OCI-LY3 (cell line): Measurements from ENCODE around the gene TMEM229A.

Experiments used
- EZH2phosphoT487 ChIP-seq: fragments of 200-600 bp; shearing (Covaris generic); IDR thresholded peaks from 2 replicates; pipeline ENCODE4 v1.6.1; 2018; ENCODE audit warnings: antibody characterized with exemption, mixed run types, low read depth
- TF ChIP-seq, protein P1 (sequence below): fragments of 200-600, 300-600 bp; sonication (generic); IDR thresholded peaks from 2 replicates; pipeline ENCODE4 v1.5.1; 2014; ENCODE audit warnings: antibody characterized with exemption, low read length, low read depth

DNA sequence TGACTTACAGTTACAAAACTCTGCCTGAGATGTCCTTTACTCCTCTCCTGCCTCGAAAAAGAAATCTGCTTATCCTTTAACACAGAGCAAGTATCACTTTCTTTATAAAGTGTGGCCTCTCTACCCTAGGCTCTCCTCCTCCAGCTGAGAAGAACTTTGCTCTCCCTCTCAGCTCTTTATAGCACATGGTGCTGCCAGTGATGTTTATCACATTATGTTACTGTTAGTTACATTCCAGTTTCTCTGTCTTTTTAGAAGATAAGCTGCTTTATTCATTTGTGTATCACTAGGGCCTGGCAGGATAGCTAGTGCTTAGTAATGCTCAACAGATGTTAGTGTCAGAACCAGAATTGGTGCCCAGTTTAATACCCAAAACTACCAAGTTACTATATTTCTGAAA lies 41.1 kb upstream of the TMEM229A start:
- TF ChIP-seq, protein P1, sequence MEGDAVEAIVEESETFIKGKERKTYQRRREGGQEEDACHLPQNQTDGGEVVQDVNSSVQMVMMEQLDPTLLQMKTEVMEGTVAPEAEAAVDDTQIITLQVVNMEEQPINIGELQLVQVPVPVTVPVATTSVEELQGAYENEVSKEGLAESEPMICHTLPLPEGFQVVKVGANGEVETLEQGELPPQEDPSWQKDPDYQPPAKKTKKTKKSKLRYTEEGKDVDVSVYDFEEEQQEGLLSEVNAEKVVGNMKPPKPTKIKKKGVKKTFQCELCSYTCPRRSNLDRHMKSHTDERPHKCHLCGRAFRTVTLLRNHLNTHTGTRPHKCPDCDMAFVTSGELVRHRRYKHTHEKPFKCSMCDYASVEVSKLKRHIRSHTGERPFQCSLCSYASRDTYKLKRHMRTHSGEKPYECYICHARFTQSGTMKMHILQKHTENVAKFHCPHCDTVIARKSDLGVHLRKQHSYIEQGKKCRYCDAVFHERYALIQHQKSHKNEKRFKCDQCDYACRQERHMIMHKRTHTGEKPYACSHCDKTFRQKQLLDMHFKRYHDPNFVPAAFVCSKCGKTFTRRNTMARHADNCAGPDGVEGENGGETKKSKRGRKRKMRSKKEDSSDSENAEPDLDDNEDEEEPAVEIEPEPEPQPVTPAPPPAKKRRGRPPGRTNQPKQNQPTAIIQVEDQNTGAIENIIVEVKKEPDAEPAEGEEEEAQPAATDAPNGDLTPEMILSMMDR = no peak
- TF ChIP-seq EZH2phosphoT487 = no peak
